Sigmoid colon (tissue), 7 donors: Measurements from ENCODE around the gene NDUFAF3. TPM values are rescaled to one million over a fixed set of nuclear protein-coding genes. Genes with fewer than 3 reads are reported as not detected.
A peak's percentile ranks its signal among the peaks of the same experiment; 100 is the strongest.

Experiments used
- DNase-seq: peaks from one replicate; pipeline ENCODE4 v3.0.0-alpha.2; 2019
- H3K27ac ChIP-seq, 4 donors: fragments of 200-600 bp; sonication (generic); one replicate each; pipeline ENCODE4 v1.5.1; 2016 to 2019; ENCODE audit warnings: mild to moderate bottlenecking in 1 of 4
- H3K27me3 ChIP-seq, 3 donors: fragments of 200-600 bp; sonication (generic); one replicate each; pipeline ENCODE4 v1.5.1; 2019; ENCODE audit warnings: mild to moderate bottlenecking in 1 of 3
- H3K36me3 ChIP-seq, 4 donors: fragments of 200-600 bp; sonication (generic); one replicate each; pipeline ENCODE4 v1.5.1; 2016 to 2019
- H3K4me1 ChIP-seq, 4 donors: fragments of 200-600 bp; sonication (generic); one replicate each; pipeline ENCODE4 v1.5.1; 2017 to 2019
- H3K4me3 ChIP-seq, 4 donors: fragments of 200-600 bp; sonication (generic); one replicate each; pipeline ENCODE4 v1.5.1; 2017 to 2019; ENCODE audit warnings: mild to moderate bottlenecking in 2 of 4, moderate library complexity in 1 of 4
- H3K9me3 ChIP-seq, 4 donors: fragments of 200-600 bp in 3 of 4; sonication (generic) in 3 of 4; one replicate each; pipeline versions ENCODE4 v1.5.1 to v1.6.1; 2013 to 2019
- EP300 ChIP-seq, 4 donors: sonication (generic); formaldehyde crosslinking; IDR thresholded peaks; one replicate each; pipeline ENCODE4 v1.6.1; 2017; ENCODE audit warnings: antibody characterized with exemption in 4 of 4
- POLR2A ChIP-seq, 2 donors: fragments of 450-650 bp; IDR thresholded peaks; one replicate each; pipeline ENCODE4 v1.6.1; 2016; ENCODE audit warnings: antibody characterized with exemption in 2 of 2, mild to moderate bottlenecking in 2 of 2, moderate library complexity in 2 of 2
- POLR2AphosphoS5 ChIP-seq, 4 donors: sonication (generic); formaldehyde crosslinking; IDR thresholded peaks; one replicate each; pipeline ENCODE4 v1.6.1; 2017; ENCODE audit warnings: antibody characterized with exemption in 4 of 4
- WGBS, 2 donors: extraction: QIAGEN DNeasy Blood & Tissue Kit; methylation state at CpG; one replicate each; pipeline ENCODE4 v1.1.7; 2013; 5-methylcytosine and 5-hydroxymethylcytosine counted together
- intact Hi-C: fragments of 100-400 bp; cut with DNase I; formaldehyde crosslinking; loops from one replicate; pipeline ENCODE4 v1.15.1; 2023
- polyA plus RNA-seq, 3 donors: library from polyadenylated mRNA; stranded (reverse); fragments of 200-250 nt; gene quantifications; one replicate each; pipeline ENCODE4 v1.2.3, GENCODE V29; 2013
- total RNA-seq, 4 donors: library from RNA; depleted of rRNA; stranded (reverse); fragments of >200 nt; gene quantifications; one replicate each; pipeline ENCODE4 v1.1.0, GENCODE V29; 2016
- TF ChIP-seq, protein P1 (sequence below), 4 experiments: fragments of 450-650 bp in 3 of 4; fragments of 200-600 bp in 1 of 4; IDR thresholded peaks; one replicate each; pipeline ENCODE4 v1.5.1; 2016 to 2019; ENCODE audit warnings: antibody characterized with exemption in 4 of 4, mild to moderate bottlenecking in 3 of 4, moderate library complexity in 2 of 4
- donor health status: healthy with polysubstance abuse.
- donor health status: Bipolar disorder and iron deficiency.
- donor health status: healthy.

Gene NDUFAF3
- total and polyA plus RNA-seq, 7 donors, result 62.8 to 116 (median 83.1) TPM

DNA sequence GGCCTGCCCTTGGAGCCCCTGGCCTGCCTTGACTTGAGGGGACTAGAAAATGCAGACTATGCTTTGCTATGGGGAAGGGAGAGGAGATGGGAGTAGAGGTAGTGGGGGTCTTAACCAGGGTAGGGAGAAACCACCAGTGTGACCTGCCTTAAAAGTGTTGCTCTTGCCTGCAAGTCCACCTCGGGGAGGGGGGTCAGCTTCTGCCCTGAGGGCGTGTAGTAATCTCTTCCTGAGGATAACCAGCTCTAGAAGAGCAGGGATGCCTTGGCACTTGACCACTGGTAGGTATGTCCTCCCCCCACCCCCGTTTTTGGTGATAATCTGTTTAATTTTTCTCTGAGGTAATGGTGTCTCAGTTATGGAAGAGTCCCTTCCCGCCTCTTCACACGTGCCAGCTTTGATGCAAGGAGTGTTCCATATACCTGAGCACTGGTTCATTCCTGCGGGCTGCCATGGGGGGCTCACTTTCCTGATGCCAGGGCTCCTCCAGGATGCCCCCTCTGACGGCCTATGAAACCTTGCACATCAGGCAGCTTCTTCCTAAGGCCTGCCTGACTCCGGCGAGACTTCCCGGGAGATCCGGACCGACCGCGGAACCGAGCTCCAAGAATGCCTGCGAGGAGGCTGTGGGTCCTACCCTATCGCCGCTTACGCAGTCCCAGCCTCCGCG lies 32.7 kb upstream of the NDUFAF3 start:
- H3K4me3 ChIP-seq, result peak overlapping the region; percentile 62 to 95 (median 90)
- DNase-seq, result no peak
- H3K27ac ChIP-seq, result peak overlapping the region; percentile 93 to 97 (median 96)
- H3K9me3 ChIP-seq, result no peaks in the 10 kb centered on the region
- peaks cover 3 to 29% (median 7%) of the 10 kb centered on the region in 4 donors for H3K36me3 ChIP-seq
- H3K4me1 ChIP-seq, result peaks cover 0 to 33% (median 26%) of the 10 kb centered on the region in 4 donors
- TF ChIP-seq POLR2AphosphoS5 (IDR thresholded peaks at IDR 0.05), result no peak
- TF ChIP-seq EP300 (IDR thresholded peaks at IDR 0.05), result no peak
- TF ChIP-seq, protein P1, sequence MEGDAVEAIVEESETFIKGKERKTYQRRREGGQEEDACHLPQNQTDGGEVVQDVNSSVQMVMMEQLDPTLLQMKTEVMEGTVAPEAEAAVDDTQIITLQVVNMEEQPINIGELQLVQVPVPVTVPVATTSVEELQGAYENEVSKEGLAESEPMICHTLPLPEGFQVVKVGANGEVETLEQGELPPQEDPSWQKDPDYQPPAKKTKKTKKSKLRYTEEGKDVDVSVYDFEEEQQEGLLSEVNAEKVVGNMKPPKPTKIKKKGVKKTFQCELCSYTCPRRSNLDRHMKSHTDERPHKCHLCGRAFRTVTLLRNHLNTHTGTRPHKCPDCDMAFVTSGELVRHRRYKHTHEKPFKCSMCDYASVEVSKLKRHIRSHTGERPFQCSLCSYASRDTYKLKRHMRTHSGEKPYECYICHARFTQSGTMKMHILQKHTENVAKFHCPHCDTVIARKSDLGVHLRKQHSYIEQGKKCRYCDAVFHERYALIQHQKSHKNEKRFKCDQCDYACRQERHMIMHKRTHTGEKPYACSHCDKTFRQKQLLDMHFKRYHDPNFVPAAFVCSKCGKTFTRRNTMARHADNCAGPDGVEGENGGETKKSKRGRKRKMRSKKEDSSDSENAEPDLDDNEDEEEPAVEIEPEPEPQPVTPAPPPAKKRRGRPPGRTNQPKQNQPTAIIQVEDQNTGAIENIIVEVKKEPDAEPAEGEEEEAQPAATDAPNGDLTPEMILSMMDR (IDR thresholded peaks at IDR 0.05), result no peak
- TF ChIP-seq POLR2A (IDR thresholded peaks at IDR 0.05), result no peak
- intact Hi-C loops, result loop anchor here (2.0 to 5.0 kb wide), 3 partner anchors 40 to 458 kb away; partner anchors contain the start of genes IMPDH2 and QRICH1
- no peaks in the 10 kb centered on the region for H3K27me3 ChIP-seq
- WGBS, 2 donors, result 4 to 8% methylated on average over 21 of the region's 21 CpGs

DNA sequence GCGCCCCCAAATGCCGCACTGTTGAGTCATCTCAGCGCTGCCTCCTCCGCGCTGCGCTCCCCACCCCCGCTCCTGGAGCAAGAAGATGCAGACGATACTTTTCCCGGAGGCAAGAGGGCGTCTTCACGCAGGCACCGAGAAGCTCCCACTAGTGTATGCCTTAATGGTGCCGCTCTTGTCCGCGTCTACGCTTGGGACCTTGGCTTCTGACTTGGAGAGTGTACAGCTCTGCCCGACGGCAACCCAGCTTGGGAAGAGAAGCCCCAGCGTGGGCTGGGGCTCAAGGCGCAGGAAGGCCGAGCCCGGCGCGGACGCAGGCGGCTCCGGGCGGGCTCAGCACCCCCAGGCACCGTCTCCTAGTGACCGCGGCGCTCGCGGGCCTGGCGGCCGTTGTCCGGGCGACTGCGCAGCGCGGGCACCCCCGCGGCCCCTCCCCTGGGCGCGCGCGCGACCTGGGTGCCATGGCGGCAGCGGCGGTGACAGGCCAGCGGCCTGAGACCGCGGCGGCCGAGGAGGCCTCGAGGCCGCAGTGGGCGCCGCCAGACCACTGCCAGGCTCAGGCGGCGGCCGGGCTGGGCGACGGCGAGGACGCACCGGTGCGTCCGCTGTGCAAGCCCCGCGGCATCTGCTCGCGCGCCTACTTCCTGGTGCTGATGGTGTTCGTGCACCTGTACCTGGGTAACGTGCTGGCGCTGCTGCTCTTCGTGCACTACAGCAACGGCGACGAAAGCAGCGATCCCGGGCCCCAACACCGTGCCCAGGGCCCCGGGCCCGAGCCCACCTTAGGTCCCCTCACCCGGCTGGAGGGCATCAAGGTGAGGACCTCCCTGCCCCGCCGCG lies 31.9 kb upstream of the NDUFAF3 start, which contains the start of gene P4HTM:
Gene P4HTM (plus strand): TSS at position 446 of the 840 bp plus-strand sequence. CDS start 16 bp downstream, at position 462.
- DNase-seq, result peak; percentile 97
- TF ChIP-seq, protein P1 (IDR thresholded peaks at IDR 0.05), result peak in 3 of 4 experiments; percentile 12 to 40 (median 18)
- no peak for TF ChIP-seq EP300 (IDR thresholded peaks at IDR 0.05)
- TF ChIP-seq POLR2AphosphoS5 (IDR thresholded peaks at IDR 0.05), result peak; percentile 85 to 95 (median 93)
- TF ChIP-seq POLR2A (IDR thresholded peaks at IDR 0.05), result peak; percentile 64 to 71
- peak within 1 kb of the TSS; percentile 93 to 97 (median 96) for H3K27ac ChIP-seq
- WGBS, 2 donors, result 0% methylated on average over 91 of the region's 91 CpGs
- intact Hi-C loops, result loop anchor here (2.0 to 5.0 kb wide), 4 partner anchors 17 to 457 kb away; partner anchors contain the start of genes IMPDH2, QRICH1 and WDR6
- no peaks in the 10 kb centered on the region for H3K9me3 ChIP-seq
- peak within 1 kb of the TSS; percentile 62 to 95 (median 90) for H3K4me3 ChIP-seq
- peaks cover 0 to 33% (median 26%) of the 10 kb centered on the region in 4 donors for H3K4me1 ChIP-seq
- H3K27me3 ChIP-seq, result no peaks in the 10 kb centered on the region
- peaks cover 0 to 21% (median 3%) of the 10 kb centered on the region in 4 donors for H3K36me3 ChIP-seq

DNA sequence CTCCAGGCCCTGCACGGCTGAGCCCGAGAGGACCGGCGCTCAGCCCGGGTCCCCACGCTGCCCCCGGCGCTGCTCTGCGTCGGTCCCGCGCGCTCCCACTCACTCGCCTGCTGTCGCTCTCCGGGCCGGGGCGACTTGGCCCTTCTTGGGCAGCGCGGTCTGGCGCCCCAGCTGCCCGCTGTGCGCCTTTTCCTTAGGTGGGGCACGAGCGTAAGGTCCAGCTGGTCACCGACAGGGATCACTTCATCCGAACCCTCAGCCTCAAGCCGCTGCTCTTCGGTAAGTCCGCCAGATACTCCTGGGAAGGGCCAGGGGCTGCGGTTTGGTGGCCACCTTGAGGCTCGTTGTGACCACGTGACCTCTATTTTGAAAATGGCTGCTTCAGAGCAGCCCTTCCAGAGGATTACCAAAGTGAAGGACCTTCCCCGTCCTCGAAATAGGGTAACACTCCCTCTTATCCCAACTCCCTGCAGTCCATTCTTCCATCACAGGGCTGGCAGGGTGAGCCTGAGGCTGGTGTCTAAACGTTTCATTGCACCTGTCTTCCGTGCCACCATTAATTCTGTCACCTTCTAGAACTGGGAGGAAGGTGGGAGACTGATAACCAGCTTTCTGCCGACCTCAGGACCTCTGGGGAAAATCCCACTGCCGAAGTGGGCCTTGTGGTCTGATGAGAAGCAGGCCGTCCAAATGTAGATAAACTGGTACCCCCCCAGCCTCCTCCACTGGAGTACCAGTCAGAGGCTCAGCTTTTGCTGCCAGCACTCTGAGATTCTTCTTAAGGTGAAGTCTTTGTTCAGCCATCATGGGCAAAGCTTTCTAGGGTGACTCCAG lies 31.1 kb upstream of the NDUFAF3 start:
- TF ChIP-seq POLR2AphosphoS5 (IDR thresholded peaks at IDR 0.05) (no peak), EP300 (IDR thresholded peaks at IDR 0.05) (no peak), POLR2A (IDR thresholded peaks at IDR 0.05) (no peak)
- TF ChIP-seq, protein P1 (IDR thresholded peaks at IDR 0.05), result no peak
- WGBS, 2 donors, result 1 to 5% methylated on average over 40 of the region's 40 CpGs
- intact Hi-C loops, result loop anchor here (2.0 kb wide), 1 partner anchor 16 kb away; the partner anchor contains the start of gene WDR6
- no peak for DNase-seq
- H3K27ac ChIP-seq, result peak overlapping the region; percentile 93 to 97 (median 96)
- peak overlapping the region; percentile 62 to 95 (median 90) for H3K4me3 ChIP-seq
- H3K4me1 ChIP-seq, result peaks cover 0 to 33% (median 26%) of the 10 kb centered on the region in 4 donors
- H3K27me3 ChIP-seq, result no peaks in the 10 kb centered on the region
- H3K9me3 ChIP-seq, result no peaks in the 10 kb centered on the region
- peaks cover 0 to 13% (median 3%) of the 10 kb centered on the region in 4 donors for H3K36me3 ChIP-seq
